Smooth muscle cell (in vitro differentiated cells): ENCODE data around the gene MAPK13. TPM values are rescaled to one million over a fixed set of nuclear protein-coding genes. Genes with fewer than 3 reads are reported as not detected.

Source experiments
- DNase-seq: peaks from one replicate; lab custom pipeline; 2025; ENCODE audit not compliant: unreplicated experiment; lab: John Stamatoyannopoulos, UW
- H2AFZ ChIP-seq: fragments of 200-600 bp; sonication (generic); 2 replicates; pipeline ENCODE4 v1.6.0; 2016; ENCODE audit warnings: antibody characterized with exemption, low read depth, mild to moderate bottlenecking
- H3F3A ChIP-seq: fragments of 200-600 bp; sonication (generic); 2 replicates; pipeline ENCODE4 v1.6.0; 2017; ENCODE audit warnings: antibody characterized with exemption, low read depth
- H3K27ac ChIP-seq: fragments of 200-600 bp; sonication (generic); 2 replicates; pipeline ENCODE4 v1.5.1; 2016; ENCODE audit warnings: low read depth, mild to moderate bottlenecking
- H3K27me3 ChIP-seq: fragments of 200-600 bp; sonication (generic); 2 replicates; pipeline ENCODE4 v1.6.1; 2016; ENCODE audit warnings: low read depth, mild to moderate bottlenecking
- H3K36me3 ChIP-seq: fragments of 200-600 bp; sonication (generic); 2 replicates; pipeline ENCODE4 v1.5.1; 2016; ENCODE audit warnings: low read depth
- H3K4me1 ChIP-seq: fragments of 200-600 bp; sonication (generic); 2 replicates; pipeline ENCODE4 v1.5.1; 2016; ENCODE audit warnings: low read depth
- H3K4me2 ChIP-seq: fragments of 200-600 bp; sonication (generic); 2 replicates; pipeline ENCODE4 v1.6.0; 2016; ENCODE audit warnings: mild to moderate bottlenecking
- H3K4me3 ChIP-seq: fragments of 200-600 bp; sonication (generic); 2 replicates; pipeline ENCODE4 v1.5.1; 2016; ENCODE audit warnings: mild to moderate bottlenecking
- H3K79me2 ChIP-seq: fragments of 200-600 bp; sonication (generic); 2 replicates; pipeline ENCODE4 v1.6.0; 2016; ENCODE audit warnings: low read depth, mild to moderate bottlenecking
- H3K9ac ChIP-seq: fragments of 200-600 bp; sonication (generic); 2 replicates; pipeline ENCODE4 v1.6.0; 2016; ENCODE audit warnings: low read depth
- H3K9me3 ChIP-seq: fragments of 200-600 bp; sonication (generic); replicated peaks from 2 replicates; pipeline ENCODE4 v1.5.1; 2016; ENCODE audit warnings: low read depth
- H4K20me1 ChIP-seq: fragments of 200-600 bp; sonication (generic); 2 replicates; pipeline ENCODE4 v1.6.0; 2016; ENCODE audit warnings: low read depth
- CTCF ChIP-seq: fragments of 200-600 bp; sonication (generic); IDR thresholded peaks from 2 replicates; pipeline ENCODE4 v1.5.1; 2017; ENCODE audit warnings: borderline replicate concordance, mild to moderate bottlenecking, antibody characterized with exemption; ENCODE audit not compliant: insufficient read depth, poor library complexity, severe bottlenecking
- WGBS: methylation state at CpG from one replicate; pipeline ENCODE4 v1.1.7; 2016; ENCODE audit warnings: low lambda C conversion rate; 5-methylcytosine and 5-hydroxymethylcytosine counted together
- polyA plus RNA-seq: library from polyadenylated mRNA; unstranded; fragments of >200 nt; fragmentation: Nextera tagmentation; extraction: Ambion mirVana; gene quantifications from 2 replicates; pipeline ENCODE4 v1.2.1, GENCODE V29; 2016
- total RNA-seq: library from RNA; depleted of rRNA; stranded (reverse); fragments of >200 nt; gene quantifications from 2 replicates; pipeline ENCODE4 v1.2.3, GENCODE V29; 2014

The MAPK13 gene
- total and polyA plus RNA-seq, 2 experiments from 2014 or later = 8.4 to 11.3 TPM

- TF ChIP-seq CTCF = no peak
- Histone ChIP-seq H3K4me3 (no peak overlapping the region), H3K9me3 (no peaks in the 10 kb centered on the region), H3K4me1 (no peaks in the 10 kb centered on the region), H3K27me3 (no peaks in the 10 kb centered on the region), H3K36me3 (no peaks in the 10 kb centered on the region), H3K27ac (no peak overlapping the region), H3F3A (no peaks in the 10 kb centered on the region), H3K79me2 (no peaks in the 10 kb centered on the region), H3K9ac (no peak overlapping the region), H3K4me2 (no peak overlapping the region), H2AFZ (no peak overlapping the region), H4K20me1 (no peaks in the 10 kb centered on the region)
- 98% methylated on average over 15 of the region's 15 CpGs for WGBS
- no peak for DNase-seq
These were observed 8.4 kb downstream of the MAPK13 start for GRCh38 chr6:36138667-36139066.

DNA sequence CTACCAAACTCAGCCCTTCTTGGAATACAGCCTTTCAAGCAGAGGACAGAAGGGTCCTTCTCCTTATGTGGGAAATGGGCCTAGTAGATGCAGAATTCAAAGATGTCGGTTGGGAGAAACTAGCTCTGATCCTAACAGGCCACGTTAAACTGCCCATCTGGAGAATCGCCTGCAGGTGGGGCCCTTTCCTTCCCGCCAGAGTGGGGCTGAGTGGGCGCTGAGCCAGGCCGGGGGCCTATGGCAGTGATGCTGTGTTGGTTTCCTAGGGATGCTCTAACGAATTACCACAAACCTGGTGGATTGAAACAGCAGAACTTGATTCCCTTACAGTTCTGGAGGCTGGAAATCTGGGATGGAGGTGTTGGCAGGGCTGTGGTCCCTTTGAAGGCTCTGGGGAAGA, 9.1 kb downstream of the MAPK13 start:
- Histone ChIP-seq H3K36me3 (no peaks in the 10 kb centered on the region), H3F3A (no peaks in the 10 kb centered on the region), H3K79me2 (no peaks in the 10 kb centered on the region), H3K27me3 (no peaks in the 10 kb centered on the region), H3K4me1 (no peaks in the 10 kb centered on the region), H3K27ac (no peak overlapping the region), H3K4me2 (no peak overlapping the region), H3K4me3 (no peak overlapping the region), H4K20me1 (no peaks in the 10 kb centered on the region), H2AFZ (no peak overlapping the region), H3K9ac (no peak overlapping the region), H3K9me3 (no peaks in the 10 kb centered on the region)
- TF ChIP-seq CTCF = peak; percentile 29
- no peak for DNase-seq
- WGBS = 49% methylated on average over 7 of the region's 7 CpGs

DNA sequence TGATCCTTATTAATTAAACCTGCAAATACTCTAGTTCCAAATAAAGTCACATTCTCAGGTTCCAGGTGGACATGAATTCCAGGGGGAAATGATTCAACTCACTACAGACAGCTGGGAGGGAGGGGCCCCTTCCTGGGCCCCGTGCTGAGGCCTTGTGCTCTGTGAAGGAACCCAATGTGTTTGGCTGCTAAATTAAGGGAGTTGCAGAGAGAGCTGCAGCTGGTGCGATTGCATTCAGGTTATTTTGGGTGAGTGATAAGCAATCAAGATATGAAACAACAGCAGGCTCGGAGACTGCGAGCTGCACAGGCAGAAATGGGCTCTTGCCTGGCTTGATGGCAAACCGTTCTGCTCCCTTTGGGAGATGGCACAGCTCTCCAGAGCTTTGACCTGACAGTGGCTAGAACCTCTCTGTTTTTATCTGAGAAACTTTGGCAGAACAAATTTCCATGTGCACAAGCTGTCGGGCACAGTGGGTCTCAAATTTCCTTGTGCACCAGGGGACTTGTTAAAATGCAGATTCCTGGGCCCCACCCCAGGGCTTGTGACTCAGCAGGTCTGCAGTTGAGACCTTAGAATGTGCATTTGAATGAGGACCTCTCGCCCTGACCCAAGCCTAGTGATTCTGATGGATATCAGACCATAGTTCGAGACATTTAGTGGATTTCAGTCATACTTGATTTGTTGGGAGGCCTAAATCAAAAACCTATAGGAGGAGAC, 9.8 kb downstream of the MAPK13 start:
- Histone ChIP-seq H4K20me1 (no peaks in the 10 kb centered on the region), H3K36me3 (no peaks in the 10 kb centered on the region), H3K4me2 (no peak overlapping the region), H3K27me3 (no peaks in the 10 kb centered on the region), H3K27ac (no peak overlapping the region), H3K79me2 (no peaks in the 10 kb centered on the region), H2AFZ (no peak overlapping the region), H3K4me3 (no peak overlapping the region), H3K4me1 (no peaks in the 10 kb centered on the region), H3F3A (no peaks in the 10 kb centered on the region), H3K9me3 (no peaks in the 10 kb centered on the region), H3K9ac (no peak overlapping the region)
- TF ChIP-seq CTCF = no peak
- WGBS = 70% methylated on average over 8 of the region's 8 CpGs
- DNase-seq = no peak

GRCh38 chr6:36141091-36141490, 10.8 kb downstream of the MAPK13 start:
- Histone ChIP-seq H3F3A (no peaks in the 10 kb centered on the region), H3K79me2 (no peaks in the 10 kb centered on the region), H3K9me3 (no peaks in the 10 kb centered on the region), H3K4me2 (no peak overlapping the region), H3K27ac (no peak overlapping the region), H3K4me3 (no peak overlapping the region), H3K4me1 (no peaks in the 10 kb centered on the region), H2AFZ (no peak overlapping the region), H3K9ac (no peak overlapping the region), H4K20me1 (no peaks in the 10 kb centered on the region), H3K27me3 (no peaks in the 10 kb centered on the region), H3K36me3 (no peaks in the 10 kb centered on the region)
- 93% methylated on average over 4 of the region's 4 CpGs for WGBS
- no peak for TF ChIP-seq CTCF
- no peak for DNase-seq
